H4 (cell line): ENCODE measurements around the gene KRT77. TPM values are rescaled to one million over a fixed set of nuclear protein-coding genes. Genes with fewer than 3 reads are reported as not detected.

Experiments used
- DNase-seq: peaks from one replicate; pipeline ENCODE4 v3.0.0-alpha.2; 2015; ENCODE audit warnings: low spot score
- total RNA-seq: library from RNA; depleted of rRNA; stranded (reverse); fragments of >200 nt; shearing (Covaris generic); gene quantifications from 2 replicates; pipeline ENCODE4 v1.2.3, GENCODE V29; 2014

Gene KRT77
- total RNA-seq, 1 experiment from 2014 or later = not detected

GRCh38 chr12:52692254-52692653, 11.1 kb downstream of the KRT77 start:
- DNase-seq = no peak

- DNase-seq = no peak
Measured at GRCh38 chr12:52691841-52692150, 11.5 kb downstream of the KRT77 start.

DNA sequence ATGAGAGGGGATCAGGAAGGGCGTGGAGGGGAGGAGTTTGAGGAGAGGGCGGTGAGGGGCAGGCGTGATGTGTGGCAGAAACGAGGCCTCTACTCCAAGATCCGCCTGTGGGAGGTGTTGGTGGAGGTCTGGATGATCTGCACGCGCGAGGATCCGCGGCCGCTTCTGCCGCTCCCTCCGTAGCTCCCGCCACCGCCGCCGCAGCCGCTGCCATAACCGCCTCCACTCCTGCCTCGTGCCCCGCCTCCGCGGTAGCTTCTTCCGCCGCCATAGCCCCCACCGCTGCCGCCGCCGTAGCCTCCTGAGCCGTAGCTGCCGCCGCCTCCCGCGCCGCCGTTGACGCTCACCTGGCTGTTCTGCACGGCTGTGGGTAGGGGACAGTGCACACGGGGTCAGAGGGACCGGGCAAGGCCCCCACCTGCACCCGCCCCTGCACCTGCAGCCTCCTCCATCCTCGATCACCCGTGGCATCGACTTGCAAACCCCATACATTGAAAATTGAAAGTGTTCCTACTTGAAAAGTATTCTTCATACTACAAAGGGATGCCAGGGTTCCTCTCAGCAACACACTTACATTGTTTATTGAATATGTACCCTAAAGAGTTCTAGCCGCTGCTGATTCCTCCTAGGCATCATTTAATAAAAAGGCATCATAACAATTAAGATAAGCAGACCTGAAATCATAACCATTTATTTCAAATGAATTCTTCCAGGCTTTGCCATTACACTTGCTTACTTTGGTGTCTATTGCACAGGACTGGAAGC, 12.1 kb downstream of the KRT77 start:
- DNase-seq = no peak

DNA sequence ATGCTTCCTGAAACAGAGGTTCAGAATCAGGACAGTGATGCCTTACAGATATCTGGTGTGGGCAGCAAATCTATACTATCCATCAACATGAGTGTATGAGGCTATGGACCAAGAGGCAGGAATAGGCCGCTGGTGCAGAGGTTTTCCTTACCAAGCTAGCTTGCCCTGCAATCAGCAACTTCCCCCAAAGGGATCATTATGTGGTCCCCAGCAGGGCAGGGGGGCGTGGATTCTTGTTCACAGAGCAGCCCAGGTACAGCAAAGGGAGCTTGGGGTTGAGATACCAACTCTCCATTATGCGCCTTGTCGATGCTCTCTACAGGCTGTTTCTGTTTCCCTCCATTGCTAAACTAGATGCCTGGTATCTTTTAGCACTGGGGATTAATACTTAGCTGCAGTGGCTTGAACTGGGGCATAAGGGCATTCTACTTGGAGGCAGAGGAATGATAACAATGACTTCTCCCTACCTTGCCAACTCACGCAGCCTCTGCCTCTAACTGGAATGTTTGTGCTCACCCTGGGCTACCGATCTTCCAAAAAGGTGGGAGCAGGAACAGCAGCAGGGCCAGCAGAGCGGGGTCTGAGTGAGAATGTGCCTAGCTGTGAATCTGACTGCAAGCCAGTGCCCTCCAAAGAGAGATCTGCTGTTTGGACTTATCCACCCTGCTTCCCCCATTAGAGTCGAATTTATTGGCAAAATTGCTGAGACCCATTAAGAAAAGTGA, 12.8 kb downstream of the KRT77 start:
- no peak for DNase-seq

GRCh38 chr12:52689936-52690335, 13.4 kb downstream of the KRT77 start:
- no peak for DNase-seq

GRCh38 chr12:52689239-52689638, 14.1 kb downstream of the KRT77 start:
- no peak for DNase-seq

- no peak for DNase-seq
Measured at GRCh38 chr12:52688481-52688880, 14.8 kb downstream of the KRT77 start.

- no peak for DNase-seq
Measured at GRCh38 chr12:52687497-52688385, 15.6 kb downstream of the KRT77 start.

- no peak for DNase-seq
Measured at GRCh38 chr12:52686756-52687487, 16.4 kb downstream of the KRT77 start.

DNA sequence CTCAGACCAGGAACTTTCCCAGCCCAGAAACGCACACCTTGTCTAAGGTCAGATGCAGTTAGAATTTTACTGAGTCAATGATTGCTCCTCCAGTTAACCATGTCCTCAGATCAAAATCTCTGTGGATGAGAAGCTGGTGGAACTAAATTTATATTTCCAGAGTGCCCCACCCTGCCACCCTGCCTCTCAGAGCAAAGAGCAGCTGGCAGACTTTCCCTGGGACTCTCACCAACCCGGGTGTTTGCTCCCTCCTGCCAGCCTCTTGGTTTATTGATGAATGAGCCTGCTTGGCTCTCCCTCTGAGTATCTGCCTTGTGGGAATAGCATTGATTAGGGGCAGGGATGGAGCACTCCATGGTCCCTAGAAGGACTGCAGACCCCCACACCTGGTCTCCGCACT, 17.3 kb downstream of the KRT77 start:
- DNase-seq = no peak

- no peak for DNase-seq
Measured at GRCh38 chr12:52685406-52685890, 17.9 kb downstream of the KRT77 start.

- no peak for DNase-seq
Measured at GRCh38 chr12:52684431-52684830, 18.9 kb downstream of the KRT77 start.

DNA sequence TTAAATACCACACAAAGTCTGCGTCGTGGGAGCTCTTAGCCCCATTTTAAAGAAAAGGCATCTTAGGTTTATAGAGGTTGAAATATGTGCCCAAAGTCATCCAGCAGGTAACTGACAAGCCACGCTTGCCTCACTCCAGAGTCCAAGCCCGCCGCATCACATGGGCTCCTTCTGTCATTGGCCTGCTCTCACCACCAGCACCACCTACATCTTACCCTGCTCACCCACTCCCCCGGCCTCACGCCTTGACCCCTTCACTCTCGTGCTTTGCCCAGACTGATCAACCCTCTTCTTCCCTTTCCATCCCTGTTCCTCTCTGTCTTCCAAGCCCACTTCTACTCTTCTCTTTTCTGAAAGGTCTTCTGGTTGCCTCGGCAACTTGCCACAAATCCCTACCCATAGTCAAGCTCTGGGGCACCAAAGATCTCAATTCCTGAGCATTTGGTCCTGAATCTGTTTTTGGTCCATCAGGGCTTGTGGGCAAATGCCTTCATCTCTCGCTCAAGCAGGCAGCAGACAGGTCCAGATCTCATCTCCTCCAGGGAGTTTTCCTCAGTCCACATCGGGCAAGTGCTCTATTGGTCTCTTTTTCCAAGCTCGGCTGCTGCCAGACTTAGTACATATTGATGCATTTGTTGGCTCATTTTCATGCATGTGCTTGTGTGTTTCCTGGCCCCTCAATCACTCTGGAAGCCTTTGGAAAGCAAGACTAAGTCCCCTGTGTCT, 19.6 kb downstream of the KRT77 start:
- DNase-seq = no peak

- no peak for DNase-seq
Measured at GRCh38 chr12:52682938-52683574, 20.3 kb downstream of the KRT77 start.

GRCh38 chr12:52682381-52682660, 21.0 kb downstream of the KRT77 start:
- DNase-seq = no peak

- no peak for DNase-seq
Measured at GRCh38 chr12:52681526-52682380, 21.6 kb downstream of the KRT77 start.

GRCh38 chr12:52680363-52680762, 23.0 kb downstream of the KRT77 start, which contains the start of gene KRT1:
KRT1 (minus strand) TSS chr12:52680407; CDS start chr12:52680348, 59 bp downstream.
- DNase-seq = no peak

DNA sequence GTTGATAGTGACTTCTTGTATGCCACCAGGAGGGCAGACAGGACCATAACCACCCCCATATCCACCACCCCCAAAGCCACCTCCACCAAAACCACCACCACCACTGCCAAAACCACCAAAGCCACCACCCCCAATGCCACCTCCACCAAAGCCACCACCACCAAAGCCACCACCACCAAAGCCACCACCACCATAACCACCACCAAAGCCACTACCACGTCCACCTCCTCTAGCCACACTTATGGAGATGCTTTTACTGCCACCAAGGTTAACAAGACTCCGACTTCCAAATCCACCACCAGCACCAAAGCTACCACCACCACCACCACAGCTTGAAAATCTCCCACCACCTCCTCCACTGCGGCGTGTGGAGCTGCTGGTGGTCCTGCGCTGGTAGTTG, 23.4 kb downstream of the KRT77 start:
- no peak for DNase-seq

DNA sequence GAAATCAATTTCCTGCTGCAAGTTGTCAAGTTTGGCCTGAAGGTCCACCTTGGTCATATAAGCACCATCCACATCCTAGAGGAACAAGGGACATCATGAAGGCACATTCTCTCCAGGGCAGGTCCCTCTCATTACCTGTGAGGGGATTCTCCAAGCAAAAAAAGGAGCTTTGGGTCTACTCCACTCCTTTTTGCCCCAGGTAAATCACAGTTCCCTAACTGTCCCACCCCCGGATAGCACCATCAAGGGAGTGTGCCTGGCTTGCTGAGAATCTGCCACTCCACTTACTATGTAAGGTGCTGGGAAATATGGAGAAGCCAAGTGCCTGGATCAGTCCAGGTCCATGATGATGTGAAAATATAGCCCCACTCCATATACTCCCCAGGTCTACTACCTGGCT, 25.7 kb downstream of the KRT77 start:
- no peak for DNase-seq

DNA sequence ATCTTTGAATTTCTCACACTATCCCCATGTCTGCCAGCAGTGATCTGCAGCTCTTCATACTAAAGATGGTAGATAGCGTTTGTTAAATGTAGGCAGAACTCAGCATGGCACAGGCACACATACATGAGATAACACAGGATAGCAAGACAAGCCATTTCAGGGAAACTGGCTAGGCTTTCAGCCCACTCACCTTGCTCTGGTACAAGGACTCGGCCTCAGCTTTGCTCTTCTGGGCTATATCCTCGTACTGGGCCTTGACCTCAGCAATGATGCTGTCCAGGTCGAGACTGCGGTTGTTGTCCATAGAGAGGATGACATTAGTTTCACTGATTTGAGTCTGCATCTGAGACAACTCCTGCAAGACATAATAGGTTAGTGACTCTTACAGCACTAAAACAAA, 26.2 kb downstream of the KRT77 start:
- no peak for DNase-seq
